HTR-8/SVneo (cell line): ENCODE measurements around the gene LTBP1.

ENCODE experiments used
- DNase-seq: peaks from one replicate; pipeline ENCODE4 v3.0.0; 2011; ENCODE audit warnings: low spot score, mixed read lengths; ENCODE audit not compliant: insufficient read length
- FAIRE-seq: peaks from 2 replicates; lab custom pipeline; 2011; peaks lifted over from hg19 to GRCh38; lab: Jason Lieb, UNC

The LTBP1 gene

DNA sequence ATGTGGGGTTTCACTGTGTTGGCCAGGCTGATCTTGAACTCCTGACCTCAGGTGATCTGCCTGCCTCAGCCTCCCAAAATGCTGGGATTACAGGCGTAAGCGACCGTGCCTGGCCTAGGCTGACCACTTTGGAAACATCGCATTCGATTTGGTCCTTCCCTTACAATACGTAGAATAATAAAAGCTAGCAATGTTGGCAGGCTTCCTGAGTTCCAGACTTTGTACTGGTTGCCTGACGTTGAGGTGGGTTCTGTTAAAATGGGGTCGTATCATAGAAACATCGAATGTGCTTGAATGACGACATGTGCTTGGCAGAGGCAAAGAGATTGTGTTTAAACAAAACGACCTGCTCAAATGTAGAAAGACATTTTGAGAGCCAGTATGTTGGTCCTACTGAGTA, 56.1 kb downstream of the LTBP1 start:
- no peak for FAIRE-seq

DNA sequence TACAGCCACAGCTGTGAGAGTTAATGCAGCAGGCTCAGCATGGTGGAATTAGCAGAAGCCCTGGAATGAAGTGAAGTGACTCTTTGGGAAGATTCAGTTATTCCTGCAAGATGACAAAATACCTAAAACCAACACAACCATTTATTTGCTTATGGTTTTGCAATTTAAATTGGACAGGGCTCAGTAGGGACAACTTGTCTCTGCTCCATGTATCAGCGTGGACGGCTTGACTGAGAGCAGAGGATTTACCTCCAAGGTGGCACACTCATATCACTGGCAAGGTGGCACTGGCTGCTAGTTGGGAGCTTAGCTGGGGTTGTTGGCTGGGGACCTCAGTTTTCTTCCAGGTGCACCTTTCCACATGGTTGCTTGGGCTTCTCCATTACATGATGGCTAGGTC, 58.3 kb downstream of the LTBP1 start:
- DNase-seq: no peak
- no peak for FAIRE-seq

More for the DNA sequence above, 56.1 kb downstream of the LTBP1 start:
- DNase-seq: no peak

DNA sequence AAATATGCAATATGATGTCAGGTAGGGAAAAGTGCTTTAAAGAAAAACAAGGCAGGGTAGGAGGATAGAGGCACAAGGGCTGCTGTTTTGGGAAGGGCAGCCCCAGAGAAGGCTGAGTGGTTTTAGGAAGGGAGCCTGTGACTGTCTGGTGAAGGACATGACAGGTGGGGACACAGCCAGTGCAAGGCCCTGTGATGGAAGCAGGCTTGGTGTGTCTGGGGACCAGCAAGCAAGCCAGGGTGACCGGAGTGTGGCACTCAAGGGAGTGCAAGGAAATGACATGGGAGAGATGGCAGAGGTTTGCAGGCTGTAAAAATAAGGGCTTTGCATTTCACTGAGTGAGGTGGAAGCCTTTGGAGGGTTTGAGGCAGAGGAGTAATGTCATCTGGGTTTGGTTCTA, 62.0 kb downstream of the LTBP1 start:
- FAIRE-seq (no peak), DNase-seq (no peak)

DNA sequence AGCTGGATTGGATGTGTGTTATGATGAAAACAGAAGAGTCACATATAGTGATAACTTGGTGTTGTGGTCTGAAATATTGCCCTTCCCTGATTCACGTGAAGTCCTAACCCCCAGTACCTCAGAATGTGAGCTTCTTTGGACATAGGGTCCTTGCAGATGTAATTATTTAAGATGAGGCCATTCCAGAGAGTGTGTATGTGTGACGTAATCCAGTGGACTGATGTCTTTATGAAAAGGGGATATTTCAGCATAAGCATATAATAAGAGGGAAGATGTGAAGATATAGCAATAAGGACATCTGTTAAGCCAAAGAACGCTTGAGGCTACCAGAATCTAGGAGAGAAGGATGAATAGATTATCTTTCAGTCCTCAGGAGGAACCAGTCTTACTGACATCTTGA, 62.5 kb downstream of the LTBP1 start:
- no peak for FAIRE-seq
- no peak for DNase-seq

DNA sequence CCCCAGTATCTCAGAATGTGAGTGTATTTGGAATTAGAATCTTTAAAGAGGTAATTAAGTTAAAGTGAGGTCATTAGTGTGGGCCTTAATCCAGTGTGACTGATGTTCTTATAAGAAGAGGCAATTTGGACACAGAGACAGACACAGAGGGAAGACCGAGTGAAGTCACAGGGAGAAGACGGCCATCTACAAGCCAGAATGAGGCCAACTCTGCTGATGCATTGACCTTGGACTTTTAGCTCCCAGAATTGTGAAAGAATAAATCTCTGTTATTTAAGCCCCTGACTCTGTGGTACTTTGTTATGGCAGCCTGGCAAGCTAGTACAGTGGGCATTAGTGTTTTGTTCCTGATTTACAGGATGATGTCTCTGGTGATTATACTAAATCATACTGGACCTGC, 64.6 kb downstream of the LTBP1 start:
- DNase-seq: no peak
- FAIRE-seq: no peak

DNA sequence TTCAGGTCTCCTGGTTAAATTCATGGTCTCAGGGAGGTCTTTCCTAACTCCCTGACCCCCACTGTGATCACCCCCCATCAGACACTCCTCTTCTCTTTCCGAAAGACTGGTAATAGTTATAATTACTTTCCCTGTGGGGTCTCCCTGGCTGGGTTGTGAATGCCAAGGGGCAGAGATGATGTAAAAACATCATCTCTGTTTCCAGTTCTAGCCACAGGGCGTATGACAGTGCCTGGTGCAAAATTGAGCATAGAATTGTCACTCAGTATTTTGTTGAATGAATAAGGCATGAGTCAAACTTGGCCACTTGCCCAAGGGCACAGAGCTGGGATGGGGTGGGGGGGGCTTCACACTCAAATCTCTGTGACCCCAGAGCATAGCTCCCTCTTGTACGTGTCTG, 65.2 kb downstream of the LTBP1 start:
- no peak for FAIRE-seq
- no peak for DNase-seq

DNA sequence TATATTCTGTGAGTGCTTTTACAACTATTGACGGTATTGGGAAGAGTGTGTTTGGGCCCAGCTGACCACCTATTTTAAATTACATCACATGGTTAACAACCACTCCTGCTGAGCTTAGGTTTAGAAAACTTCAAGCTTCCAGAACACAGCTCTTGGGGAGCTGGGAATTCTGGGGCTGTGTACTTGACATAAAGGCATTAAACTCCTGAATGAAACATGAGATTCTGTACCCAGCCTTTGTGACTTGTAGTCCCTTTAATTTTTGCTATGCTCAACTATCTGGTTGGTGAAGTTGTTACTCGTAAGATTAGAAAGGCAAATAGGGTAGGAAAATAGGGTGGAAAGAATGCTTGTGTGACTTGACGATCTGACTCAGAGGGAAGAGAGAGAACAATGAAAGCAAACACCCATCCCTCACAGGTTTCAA, 66.9 kb downstream of the LTBP1 start:
- no peak for FAIRE-seq

DNA sequence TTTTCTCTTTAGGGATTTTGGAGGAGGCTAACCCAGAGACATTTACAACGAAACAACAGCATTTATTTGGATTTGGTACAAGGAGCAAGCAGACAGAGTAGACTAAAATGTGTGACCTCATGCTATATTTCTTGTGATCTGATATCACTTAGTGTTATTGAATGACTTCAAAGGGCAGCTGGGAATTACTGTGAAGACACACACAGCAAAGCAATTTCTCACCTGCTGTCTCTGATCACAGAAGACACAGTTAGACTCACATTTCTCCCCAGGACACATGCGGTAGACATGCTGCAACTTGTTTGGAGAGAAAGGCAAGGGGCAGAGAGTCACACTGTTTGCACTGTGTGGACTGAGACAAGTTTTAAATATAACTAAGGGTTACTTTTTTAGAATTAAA, 67.5 kb downstream of the LTBP1 start:
- DNase-seq (no peak), FAIRE-seq (no peak)

More for the DNA sequence above, 66.9 kb downstream of the LTBP1 start:
- no peak for DNase-seq

DNA sequence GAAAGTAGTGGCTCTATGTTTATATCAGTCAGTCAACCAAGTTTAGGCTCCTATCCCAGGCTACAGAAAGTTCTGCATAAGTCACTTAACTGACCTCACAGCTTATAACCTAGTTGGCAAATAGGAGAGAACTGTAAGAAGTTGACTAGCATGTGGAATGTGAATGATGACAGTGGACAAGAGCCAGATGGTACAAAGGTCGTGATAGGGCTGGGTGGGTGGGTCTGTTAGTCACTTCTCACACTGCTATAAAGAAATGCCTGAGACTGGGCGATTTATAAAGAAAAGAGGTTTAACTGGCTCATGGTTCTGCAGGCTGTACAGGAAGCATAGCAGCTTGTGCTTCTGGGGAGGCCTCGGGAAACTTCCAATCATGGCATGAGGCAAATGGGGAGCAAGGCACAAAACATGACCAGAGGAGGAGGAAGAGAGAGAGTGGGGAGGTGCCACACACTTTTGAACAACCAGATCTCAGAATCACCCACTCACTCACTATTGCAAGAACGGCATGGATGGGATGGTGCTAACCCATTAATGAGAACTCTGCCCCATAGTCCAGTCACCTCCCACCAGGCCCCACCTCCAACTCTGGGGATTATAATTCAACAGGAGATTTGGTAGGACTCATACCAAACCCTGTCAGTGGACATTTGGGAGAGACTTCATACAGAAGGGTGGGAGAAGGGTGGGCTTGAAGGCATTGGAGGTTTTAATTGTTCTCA, 68.8 kb downstream of the LTBP1 start:
- DNase-seq (peak; percentile 18), FAIRE-seq (no peak)

DNA sequence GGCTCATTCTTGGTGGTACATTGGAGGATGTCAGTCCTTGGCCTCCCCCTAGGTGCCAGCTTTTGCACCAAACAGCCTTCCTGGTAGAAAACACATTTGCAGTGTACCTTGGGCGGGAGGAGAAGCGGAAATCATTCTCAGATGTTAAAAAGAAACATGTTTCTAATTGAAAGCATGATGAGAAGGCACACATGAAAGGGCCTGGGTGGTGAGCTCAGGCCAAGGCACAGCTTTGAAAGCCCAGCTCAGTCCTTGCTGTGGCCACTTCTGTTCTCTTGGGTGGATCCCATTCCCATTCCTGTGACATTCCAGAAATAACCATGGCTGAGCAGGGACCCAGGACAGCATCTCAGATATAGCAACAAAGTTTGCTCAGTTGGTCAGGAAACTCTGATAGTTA, 71.5 kb downstream of the LTBP1 start:
- no peak for FAIRE-seq
- DNase-seq: no peak

DNA sequence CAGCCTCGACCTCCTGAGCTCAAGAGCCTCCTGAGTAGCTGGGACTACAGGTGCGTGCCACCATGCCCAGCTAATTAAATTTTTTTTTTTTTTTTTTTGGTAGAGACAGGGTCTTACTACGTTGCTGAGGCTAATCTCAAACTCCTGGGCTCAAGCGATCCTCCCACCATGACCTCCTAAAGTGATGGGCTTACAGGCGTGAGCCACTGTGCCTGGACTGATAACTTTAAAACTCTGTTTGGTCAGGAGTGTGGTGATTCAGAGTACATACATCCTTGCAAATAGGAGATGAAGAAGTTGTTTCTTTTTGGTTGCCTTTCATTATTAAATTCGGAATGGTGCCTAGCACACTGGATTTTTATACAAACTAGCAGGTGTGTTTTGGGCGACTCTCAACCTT, 73.0 kb downstream of the LTBP1 start:
- FAIRE-seq: no peak

DNA sequence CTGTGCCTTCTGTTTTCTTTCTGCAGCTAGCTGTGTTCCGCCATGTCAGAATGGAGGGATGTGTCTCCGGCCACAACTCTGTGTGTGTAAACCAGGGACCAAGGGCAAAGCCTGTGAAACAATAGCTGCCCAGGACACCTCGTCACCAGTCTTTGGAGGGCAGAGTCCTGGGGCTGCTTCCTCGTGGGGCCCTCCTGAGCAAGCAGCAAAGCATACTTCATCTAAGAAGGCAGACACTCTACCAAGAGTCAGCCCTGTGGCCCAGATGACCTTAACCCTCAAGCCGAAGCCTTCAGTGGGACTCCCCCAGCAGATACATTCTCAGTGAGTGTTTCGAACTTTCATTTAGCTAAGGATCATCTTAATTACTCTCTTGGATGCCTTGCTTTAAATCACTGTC, 74.1 kb downstream of the LTBP1 start:
- DNase-seq: no peak
- FAIRE-seq: no peak

More for the DNA sequence above, 73.0 kb downstream of the LTBP1 start:
- no peak for DNase-seq

DNA sequence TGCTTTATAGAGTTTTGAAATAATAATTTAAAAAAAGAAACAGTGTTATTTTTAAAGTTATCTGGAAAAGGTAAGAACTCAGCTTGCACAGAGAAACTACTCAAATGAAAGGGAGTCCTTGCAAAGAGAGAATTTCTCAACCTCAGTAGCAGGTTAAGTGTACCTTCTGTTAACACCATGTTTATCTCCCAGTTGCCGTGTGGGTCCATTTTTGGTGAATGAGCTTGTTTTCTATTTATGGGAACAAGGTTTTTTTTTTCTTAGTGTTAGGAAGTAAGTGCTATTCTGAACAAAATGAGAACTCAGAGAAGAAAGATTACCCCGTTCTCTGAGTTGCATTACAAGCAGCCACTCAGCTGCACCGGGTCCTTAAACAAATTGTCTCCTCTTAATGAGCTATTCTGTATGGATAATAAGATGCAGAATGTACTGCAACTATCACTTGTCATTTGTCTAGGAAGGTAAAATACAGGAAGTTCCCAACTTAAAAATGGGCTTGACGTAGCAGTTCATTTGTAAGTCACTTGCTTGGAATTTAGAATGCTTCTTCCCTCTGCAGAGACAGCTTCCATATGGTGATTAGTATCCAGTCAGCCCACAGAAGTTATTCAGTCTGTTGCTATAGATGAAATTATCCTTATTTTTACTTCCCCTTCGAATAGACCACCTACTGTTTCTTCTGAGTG, 74.9 kb downstream of the LTBP1 start:
- no peak for DNase-seq
- FAIRE-seq: no peak

DNA sequence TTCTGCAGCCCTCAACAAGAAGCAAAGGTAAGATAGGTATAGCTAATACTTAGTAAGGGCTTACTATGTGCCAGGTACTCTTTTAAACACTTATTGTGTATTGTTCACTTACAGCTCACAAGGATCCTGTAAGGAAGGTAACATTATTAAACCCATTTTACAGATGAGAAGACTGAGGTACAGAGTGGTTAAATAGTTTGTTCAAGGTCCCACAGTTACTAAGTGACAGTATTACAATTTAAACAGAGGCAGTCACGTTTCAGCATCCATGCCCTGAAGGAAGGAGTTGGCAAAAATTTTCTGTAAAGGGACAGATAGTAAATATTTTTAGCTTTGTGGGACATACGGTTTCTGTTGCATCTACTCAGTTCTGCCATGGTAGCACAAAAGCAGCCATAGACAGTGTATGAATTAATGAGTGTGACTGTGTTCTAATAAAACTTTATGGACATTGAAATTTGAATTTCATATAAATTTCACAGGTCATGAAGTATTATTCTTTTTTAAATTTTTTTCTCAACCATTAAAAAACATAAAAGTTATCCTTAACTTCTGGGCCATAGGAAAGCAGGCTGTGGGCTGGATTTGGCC, 75.7 kb downstream of the LTBP1 start:
- DNase-seq: no peak
- no peak for FAIRE-seq

DNA sequence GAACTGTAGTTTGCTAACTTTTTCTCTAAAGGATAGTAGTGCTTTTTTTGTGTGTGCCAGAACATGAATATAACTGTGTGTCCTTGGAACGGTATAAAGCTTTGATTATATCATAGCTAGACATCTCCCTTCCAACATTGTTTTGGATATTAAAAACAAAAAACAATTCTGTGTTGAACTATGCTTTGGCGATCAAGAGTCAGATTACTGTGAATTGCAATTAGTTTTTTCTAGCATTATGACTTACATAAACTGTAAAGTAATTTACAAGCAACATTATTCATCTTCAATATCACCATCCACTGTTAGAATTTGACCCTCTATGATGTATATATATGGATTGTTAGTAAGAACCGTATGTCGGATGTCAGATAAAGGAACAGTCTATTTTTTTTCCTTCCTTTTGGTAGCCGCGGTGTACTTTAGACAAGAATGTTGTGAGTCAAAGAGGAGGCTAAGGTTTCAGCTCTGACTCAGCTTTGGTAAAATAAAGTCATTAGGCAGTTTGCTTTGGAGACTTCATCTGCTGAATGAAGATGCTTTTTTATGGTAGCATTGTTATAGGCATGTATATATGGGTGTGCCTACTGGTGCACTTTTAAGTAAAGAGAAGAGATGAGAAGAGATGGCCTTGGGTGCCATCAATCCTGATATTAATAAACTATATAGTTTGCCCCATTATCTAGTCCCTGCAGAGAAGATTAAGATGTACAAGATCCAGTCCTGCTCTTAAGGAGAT, 76.4 kb downstream of the LTBP1 start:
- DNase-seq (peak; percentile 53), FAIRE-seq (no peak)

DNA sequence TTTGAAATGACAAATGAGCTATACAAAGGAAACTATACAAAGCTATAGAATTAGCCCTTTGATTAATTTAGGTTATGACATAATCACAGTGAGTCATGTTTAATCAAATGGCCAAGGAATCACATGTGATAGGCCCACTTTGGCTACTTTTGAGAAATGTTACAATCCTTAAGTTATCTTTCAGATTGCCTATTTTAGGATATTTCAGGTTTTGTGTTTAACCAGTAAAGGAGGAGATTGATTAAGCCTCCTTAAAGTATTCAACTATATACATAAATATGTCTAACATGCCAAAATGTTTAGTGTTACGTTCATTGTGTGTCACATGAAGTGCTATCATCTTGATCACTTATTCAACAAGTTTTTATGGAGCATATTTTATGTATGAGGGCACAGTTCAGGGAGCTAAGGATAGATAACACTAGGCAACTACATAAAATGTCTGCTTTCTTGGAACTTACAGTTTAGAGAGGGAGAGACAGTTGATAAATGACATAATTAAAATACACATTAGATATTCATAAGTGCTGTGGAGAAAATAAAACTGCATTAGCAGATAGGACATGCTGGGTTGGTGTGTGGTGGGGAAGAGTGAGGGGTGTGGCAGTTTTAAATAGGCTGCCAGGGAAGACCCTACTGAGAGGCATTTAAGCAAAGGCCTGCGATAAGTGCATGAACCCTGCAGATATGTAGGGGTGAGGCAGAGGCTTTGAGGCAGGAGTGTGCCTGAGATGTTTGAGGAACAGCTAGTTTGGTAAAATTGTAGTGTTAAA, 77.2 kb downstream of the LTBP1 start:
- DNase-seq (no peak), FAIRE-seq (no peak)

DNA sequence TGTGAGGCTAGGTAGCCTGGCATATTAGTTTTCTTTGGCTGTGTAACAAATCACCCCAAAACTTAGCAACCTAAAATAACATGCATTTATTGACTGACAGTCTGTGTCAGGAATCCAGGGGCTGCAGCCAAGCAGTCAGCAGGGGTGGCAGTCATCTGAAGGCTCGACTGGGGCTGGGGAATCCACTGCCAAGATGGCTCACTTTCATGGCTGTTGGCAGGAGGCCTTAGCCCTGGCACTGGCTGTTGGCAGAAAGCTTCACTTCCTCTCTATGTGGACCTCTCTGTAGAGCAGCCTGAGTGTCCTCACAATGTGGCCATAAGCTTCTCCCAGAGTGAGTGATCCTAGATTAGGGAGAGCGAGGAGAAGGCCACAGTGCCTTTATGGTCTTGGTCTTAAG, 78.0 kb downstream of the LTBP1 start:
- DNase-seq: no peak

DNA sequence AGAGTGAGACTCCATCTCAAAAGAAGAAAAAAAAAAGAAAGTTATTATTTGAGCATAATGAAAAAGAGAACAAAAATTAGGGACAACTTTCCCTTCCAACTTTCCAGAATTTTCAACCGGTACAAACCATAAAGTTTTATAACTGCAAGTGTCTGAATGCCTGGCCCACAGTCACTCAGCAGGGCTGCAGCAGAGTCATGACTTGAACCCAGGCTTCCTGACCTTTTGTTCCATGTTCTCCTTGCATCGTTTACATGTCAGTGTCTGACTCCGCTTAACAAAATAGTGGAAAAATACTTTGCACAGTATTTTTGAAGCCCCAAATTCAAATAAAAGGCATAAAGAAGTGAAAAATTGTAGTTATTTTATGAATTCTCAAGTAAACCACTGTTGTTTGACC, 82.7 kb downstream of the LTBP1 start:
- DNase-seq (no peak), FAIRE-seq (no peak)

More for the DNA sequence above, 78.0 kb downstream of the LTBP1 start:
- FAIRE-seq: no peak

DNA sequence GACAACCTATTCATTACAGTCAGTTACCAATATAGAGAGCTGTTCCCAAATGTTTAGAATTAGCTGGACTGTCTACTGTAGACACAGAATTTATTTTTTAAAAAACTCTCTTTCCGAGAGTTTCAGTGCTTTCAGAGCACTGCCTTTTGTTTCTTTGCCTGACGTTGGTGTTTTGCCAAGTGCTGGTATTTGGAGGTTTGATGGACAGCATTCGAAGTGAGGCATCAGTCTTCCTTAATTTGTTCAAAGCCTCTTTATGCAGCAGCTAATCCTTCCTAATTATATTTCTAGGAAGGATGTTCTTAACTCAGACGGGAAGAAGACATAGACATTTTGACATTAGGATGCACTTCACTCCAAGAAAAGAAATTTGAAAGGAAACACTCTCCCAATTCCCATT, 83.2 kb downstream of the LTBP1 start:
- FAIRE-seq (no peak), DNase-seq (no peak)

DNA sequence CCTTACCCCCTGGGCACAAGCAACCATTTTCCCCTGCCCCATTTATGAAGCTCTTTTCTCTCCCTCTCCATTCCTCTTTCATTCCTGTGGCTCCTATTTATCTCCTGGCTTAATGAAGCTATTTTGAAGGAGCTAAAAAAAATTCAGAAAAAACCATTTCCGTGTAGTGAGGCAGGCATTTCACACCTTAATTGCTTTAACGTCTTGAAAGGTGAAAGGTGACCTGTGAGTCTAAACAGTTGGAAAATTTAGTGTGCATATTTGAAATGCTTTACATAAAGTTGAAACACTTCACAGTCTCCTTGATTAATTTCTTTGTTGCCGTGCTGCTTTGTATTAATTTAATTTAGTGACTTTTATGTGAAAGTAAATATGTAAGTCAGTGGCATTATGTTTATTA, 83.6 kb downstream of the LTBP1 start:
- FAIRE-seq: no peak
- DNase-seq: no peak
